Tibial nerve (tissue), 4 donors: ENCODE data around the gene KDM2A. TPM values are rescaled to one million over a fixed set of nuclear protein-coding genes. Genes with fewer than 3 reads are reported as not detected.

Source experiments
- DNase-seq, 2 donors: peaks; one replicate each; pipeline ENCODE4 v3.0.0-alpha.2; 2019; ENCODE audit warnings: low spot score in 2 of 2
- H3K27ac ChIP-seq, 4 donors: fragments of 200-600 bp; sonication (generic) in 3 of 4; one replicate each; pipeline ENCODE4 v1.5.1; 2017 to 2019; ENCODE audit warnings: mild to moderate bottlenecking in 1 of 4
- H3K27me3 ChIP-seq, 2 donors: fragments of 200-600 bp; sonication (generic) in 1 of 2; one replicate each; pipeline versions ENCODE4 v1.5.1 to v1.6.0; 2017 to 2019
- H3K36me3 ChIP-seq, 3 donors: fragments of 200-600 bp; sonication (generic); one replicate each; pipeline ENCODE4 v1.5.1; 2018 to 2019
- H3K4me1 ChIP-seq, 4 donors: fragments of 200-600 bp; sonication (generic) in 3 of 4; one replicate each; pipeline ENCODE4 v1.5.1; 2017 to 2019
- H3K4me3 ChIP-seq, 4 donors: fragments of 200-600 bp; sonication (generic) in 3 of 4; one replicate each; pipeline ENCODE4 v1.5.1; 2017 to 2019; ENCODE audit warnings: mild to moderate bottlenecking in 1 of 4, moderate library complexity in 1 of 4
- H3K9me3 ChIP-seq, 4 donors: fragments of 200-600 bp; sonication (generic) in 3 of 4; one replicate each; pipeline ENCODE4 v1.5.1; 2017 to 2019
- CTCF ChIP-seq, 5 experiments: fragments of 200-600 bp in 3 of 5; fragments of 450-650 bp in 2 of 5; sonication (generic) in 3 of 5; IDR thresholded peaks; one replicate each; pipeline ENCODE4 v1.5.1; 2016 to 2019; ENCODE audit warnings: antibody characterized with exemption in 5 of 5, mild to moderate bottlenecking in 3 of 5, moderate library complexity in 2 of 5
- EP300 ChIP-seq, 2 donors: sonication (generic); formaldehyde crosslinking; IDR thresholded peaks; one replicate each; pipeline ENCODE4 v1.6.1; 2017; ENCODE audit warnings: antibody characterized with exemption in 2 of 2, mild to moderate bottlenecking in 1 of 2
- POLR2A ChIP-seq, 2 donors: fragments of 450-650 bp; IDR thresholded peaks; one replicate each; pipeline ENCODE4 v1.6.1; 2017; ENCODE audit warnings: antibody characterized with exemption in 2 of 2, mild to moderate bottlenecking in 2 of 2, moderate library complexity in 2 of 2
- WGBS, 2 donors: methylation state at CpG; one replicate each; pipeline ENCODE4 v1.1.5; 2018; 5-methylcytosine and 5-hydroxymethylcytosine counted together
- total RNA-seq, 4 donors: library from RNA; depleted of rRNA; stranded (reverse); fragments of >200 nt; gene quantifications; one replicate each; pipeline ENCODE4 v1.1.0, GENCODE V29; 2016

The KDM2A gene
- total RNA-seq, 4 donors from 2014 or later = 40.9 to 106 (median 67.4) TPM

- TF ChIP-seq POLR2A (IDR thresholded peaks at IDR 0.05) (no peak), CTCF (IDR thresholded peaks at IDR 0.05) (no peak), EP300 (IDR thresholded peaks at IDR 0.05) (no peak)
- no peak for DNase-seq
- H3K9me3 ChIP-seq = no peaks in the 10 kb centered on the region
- no peak overlapping the region for H3K4me3 ChIP-seq
- H3K36me3 ChIP-seq = no peaks in the 10 kb centered on the region
- H3K27me3 ChIP-seq = no peaks in the 10 kb centered on the region
- no peak overlapping the region for H3K27ac ChIP-seq
- WGBS, 2 donors = 86 to 90% methylated on average over 6 of the region's 6 CpGs
- peaks cover 0 to 29% (median 0%) of the 10 kb centered on the region in 4 donors for H3K4me1 ChIP-seq
Measured at GRCh38 chr11:67076202-67076601, 42.9 kb upstream of the KDM2A start.

DNA sequence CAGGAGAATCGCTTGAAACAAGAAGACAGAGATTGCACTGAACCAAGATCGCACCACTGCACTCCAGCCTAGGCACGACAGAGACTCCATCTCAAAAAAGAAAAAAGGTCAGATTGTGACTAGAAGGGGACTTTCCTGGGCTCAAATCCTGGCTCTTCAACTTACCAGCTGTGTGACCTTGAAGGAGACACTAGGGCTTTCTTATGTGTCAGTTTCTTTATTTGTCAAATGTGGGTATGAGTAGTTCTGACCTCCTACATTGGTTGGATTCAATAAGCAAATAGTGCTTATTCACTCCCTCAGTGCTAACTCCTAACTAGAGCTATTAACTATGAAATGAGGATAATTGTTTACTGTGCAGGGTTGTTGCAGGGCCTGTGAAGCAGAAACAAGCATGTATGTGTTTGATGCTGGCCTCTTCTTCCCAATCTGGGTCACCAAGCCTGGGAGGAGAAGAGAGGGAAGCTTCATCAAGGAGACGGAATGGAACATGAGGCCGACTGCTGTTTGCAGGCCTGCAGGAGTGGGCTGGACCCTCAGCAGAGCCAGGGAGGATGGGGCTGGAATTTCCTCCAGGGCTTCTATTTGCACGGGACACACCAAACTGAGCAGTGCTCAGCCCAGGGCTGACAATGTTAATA is 39.9 kb upstream of the KDM2A start:
- no peak overlapping the region for H3K4me3 ChIP-seq
- WGBS, 2 donors = 49 to 60% methylated on average over 6 of the region's 6 CpGs
- no peaks in the 10 kb centered on the region for H3K9me3 ChIP-seq
- no peaks in the 10 kb centered on the region for H3K27me3 ChIP-seq
- H3K4me1 ChIP-seq = peaks cover 0 to 37% (median 9%) of the 10 kb centered on the region in 4 donors
- DNase-seq = no peak
- H3K27ac ChIP-seq = peak overlapping the region in 2 of 4 donors; percentile 44 to 61
- TF ChIP-seq CTCF (IDR thresholded peaks at IDR 0.05) (no peak), POLR2A (IDR thresholded peaks at IDR 0.05) (no peak), EP300 (IDR thresholded peaks at IDR 0.05) (no peak)
- H3K36me3 ChIP-seq = no peaks in the 10 kb centered on the region

DNA sequence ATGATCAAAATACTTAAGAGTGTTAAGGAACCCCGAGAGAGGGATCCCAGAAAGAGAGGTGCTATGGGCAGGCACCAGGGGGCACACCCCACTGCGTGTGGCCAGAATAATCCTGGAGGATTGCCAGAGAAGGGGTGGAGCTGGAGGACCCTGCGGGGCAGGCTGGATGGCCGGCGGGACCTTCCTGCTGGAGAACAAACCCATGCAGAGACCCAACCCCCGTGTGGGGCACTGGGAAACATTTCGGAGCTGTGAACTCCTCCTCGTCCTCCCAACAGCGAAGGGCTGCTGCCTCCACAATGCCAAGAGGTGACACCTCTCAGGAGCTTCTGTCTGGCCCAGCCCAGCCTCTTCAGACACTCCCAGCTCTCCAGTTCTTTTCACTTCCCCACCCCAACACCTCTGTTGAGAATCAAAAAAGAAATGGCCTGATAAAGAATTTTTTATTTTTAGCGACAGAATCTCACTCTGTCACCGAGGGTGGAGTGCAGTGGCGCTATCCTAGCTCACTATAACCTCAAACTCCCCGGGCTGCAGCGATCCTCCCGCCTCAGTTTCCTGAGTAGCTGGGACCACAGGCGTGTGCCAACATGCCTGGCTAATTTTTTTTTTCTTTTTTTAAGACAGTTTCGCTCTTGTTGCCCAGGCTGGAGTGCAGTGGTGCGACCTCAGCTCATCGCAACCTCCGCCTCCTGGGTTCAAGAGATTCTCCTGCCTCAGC is 36.8 kb upstream of the KDM2A start:
- H3K4me1 ChIP-seq = peaks cover 0 to 37% (median 9%) of the 10 kb centered on the region in 4 donors
- H3K9me3 ChIP-seq = no peaks in the 10 kb centered on the region
- no peaks in the 10 kb centered on the region for H3K27me3 ChIP-seq
- no peak overlapping the region for H3K27ac ChIP-seq
- H3K4me3 ChIP-seq = peak overlapping the region in 1 of 4 donors; percentile 11
- TF ChIP-seq CTCF (IDR thresholded peaks at IDR 0.05) (no peak), POLR2A (IDR thresholded peaks at IDR 0.05) (no peak), EP300 (IDR thresholded peaks at IDR 0.05) (no peak)
- no peak for DNase-seq
- no peaks in the 10 kb centered on the region for H3K36me3 ChIP-seq
- 40% methylated on average over 20 of the region's 20 CpGs for WGBS, 2 donors

DNA sequence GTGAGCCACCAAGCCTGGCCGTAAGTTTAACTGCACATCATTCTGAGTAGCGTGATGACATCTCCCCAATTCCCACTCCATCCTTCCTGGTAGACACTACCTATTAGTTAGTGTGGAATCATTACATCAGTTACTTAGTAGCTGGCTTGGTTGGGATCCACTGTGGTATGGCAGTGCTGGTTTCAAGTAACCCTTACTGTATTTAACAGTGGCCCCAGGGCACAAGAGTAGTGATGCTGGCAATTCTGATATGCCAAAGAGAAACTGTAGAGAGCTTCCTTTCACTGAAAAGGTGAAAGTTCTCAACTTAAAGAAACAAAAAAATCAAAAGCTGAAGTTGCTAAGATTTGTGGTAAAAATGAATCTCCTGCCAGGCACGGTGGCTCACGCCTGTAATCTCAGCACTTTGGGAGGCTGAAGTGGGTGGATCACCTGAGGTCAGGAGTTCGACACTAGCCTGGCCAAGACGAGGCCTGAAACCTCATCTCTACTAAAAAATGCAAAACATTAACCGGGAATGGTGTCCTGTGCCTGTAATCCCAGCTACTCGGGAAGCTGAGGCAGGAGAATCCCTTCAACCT is 35.2 kb upstream of the KDM2A start:
- DNase-seq = no peak
- H3K4me1 ChIP-seq = peaks cover 0 to 22% (median 9%) of the 10 kb centered on the region in 4 donors
- no peak for TF ChIP-seq EP300 (IDR thresholded peaks at IDR 0.05)
- no peak for TF ChIP-seq CTCF (IDR thresholded peaks at IDR 0.05)
- no peak for TF ChIP-seq POLR2A (IDR thresholded peaks at IDR 0.05)
- H3K9me3 ChIP-seq = no peaks in the 10 kb centered on the region
- H3K36me3 ChIP-seq = no peaks in the 10 kb centered on the region
- H3K27me3 ChIP-seq = no peaks in the 10 kb centered on the region
- H3K4me3 ChIP-seq = no peak overlapping the region
- H3K27ac ChIP-seq = no peak overlapping the region
- 88 to 90% methylated on average over 8 of the region's 8 CpGs for WGBS, 2 donors

DNA sequence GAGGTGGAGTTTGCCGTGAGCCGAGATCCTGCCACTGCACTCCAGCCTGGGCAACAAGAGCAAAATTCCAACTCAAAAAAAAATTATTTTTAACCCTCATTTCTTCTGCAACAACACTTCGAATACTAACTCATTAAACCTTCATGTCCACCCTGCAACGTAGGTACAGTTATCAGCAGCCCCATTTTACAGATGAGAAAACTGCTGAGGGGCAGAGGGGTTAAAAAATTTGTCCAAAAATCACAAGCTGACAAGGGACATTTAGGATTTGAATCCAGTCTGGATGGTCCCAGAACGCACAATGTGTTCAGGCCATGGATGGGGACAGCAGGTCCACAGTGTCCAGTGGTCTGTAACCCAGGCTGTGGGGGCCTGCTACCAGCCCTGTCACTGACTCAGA is 33.4 kb upstream of the KDM2A start:
- H3K4me1 ChIP-seq = peaks cover 0 to 13% (median 9%) of the 10 kb centered on the region in 4 donors
- H3K27ac ChIP-seq = no peak overlapping the region
- no peaks in the 10 kb centered on the region for H3K9me3 ChIP-seq
- TF ChIP-seq POLR2A (IDR thresholded peaks at IDR 0.05) (no peak), CTCF (IDR thresholded peaks at IDR 0.05) (no peak), EP300 (IDR thresholded peaks at IDR 0.05) (no peak)
- no peaks in the 10 kb centered on the region for H3K27me3 ChIP-seq
- H3K36me3 ChIP-seq = no peaks in the 10 kb centered on the region
- DNase-seq = no peak
- H3K4me3 ChIP-seq = no peak overlapping the region
- 94% methylated on average over 5 of the region's 5 CpGs for WGBS, 2 donors
